Pulmonary artery endothelial cell (primary cell): ENCODE data around the gene LMO1. TPM values are rescaled to one million over a fixed set of nuclear protein-coding genes. Genes with fewer than 3 reads are reported as not detected.

Experiments used
- DNase-seq: peaks from one replicate; pipeline ENCODE4 v3.0.0-alpha.2; 2011; ENCODE audit warnings: low read depth, low spot score
- total RNA-seq: library from RNA; depleted of rRNA; stranded (reverse); fragments of >200 nt; gene quantifications from 2 replicates; pipeline ENCODE4 v1.2.3, GENCODE V29; 2014

LMO1 gene
- total RNA-seq, result not detected in 2 replicates

DNA sequence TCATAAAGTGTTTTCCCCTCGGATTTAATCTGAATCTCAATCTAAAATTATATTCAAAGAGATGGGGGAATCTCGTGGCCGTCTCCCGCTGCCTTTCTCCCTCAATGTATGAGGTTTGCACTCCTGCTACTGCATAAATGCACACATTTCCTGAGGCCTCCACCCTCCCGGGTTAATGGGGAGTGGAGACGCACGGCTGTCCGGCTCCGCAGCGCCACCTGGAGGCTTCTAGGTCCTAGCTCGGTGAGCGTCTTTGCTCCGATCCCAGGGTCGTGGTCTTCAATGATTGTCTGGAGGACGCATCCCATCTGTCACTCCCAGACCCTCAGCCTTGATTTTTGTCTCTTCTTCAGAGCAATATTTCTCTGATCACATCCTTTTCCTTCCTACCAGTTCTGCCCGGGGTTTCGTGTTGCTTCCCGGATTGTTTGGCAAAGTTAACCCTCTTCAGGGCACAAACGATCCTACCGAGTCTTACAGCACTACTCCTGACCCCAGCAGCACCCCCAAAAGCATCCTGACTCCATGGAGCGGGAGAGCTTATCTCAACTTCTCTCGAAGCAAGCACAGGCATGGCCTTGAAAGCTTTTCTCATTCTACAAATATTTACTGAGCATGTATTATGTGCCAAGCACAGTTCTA is at the start of gene LMO1:
Gene LMO1, minus strand, starts transcription at position 110 of the 642 bp plus-strand sequence. CDS start 516 bp downstream, outside the sequence.
- DNase-seq, result peak; percentile 26

DNA sequence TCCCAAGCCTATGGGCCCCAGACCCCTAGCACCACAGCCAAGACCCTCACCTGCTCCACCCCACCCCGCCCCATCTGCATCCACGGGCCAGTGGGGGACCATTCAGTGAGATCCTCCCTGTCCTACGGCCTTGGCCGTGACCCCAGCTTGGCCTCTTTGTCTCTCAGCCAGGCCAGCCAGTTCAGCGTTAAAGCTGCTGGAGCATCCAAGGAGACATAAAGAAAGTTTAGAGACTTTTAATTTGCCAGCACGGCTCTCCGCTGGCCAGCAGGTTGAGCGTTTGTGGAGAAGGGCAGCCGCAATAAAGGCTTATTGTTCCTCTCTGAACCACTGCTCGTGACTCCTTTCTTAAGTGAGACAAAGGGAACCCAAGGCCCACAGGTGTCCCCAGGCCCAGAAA is 49.3 kb upstream of the LMO1 start:
- DNase-seq, result no peak

DNA sequence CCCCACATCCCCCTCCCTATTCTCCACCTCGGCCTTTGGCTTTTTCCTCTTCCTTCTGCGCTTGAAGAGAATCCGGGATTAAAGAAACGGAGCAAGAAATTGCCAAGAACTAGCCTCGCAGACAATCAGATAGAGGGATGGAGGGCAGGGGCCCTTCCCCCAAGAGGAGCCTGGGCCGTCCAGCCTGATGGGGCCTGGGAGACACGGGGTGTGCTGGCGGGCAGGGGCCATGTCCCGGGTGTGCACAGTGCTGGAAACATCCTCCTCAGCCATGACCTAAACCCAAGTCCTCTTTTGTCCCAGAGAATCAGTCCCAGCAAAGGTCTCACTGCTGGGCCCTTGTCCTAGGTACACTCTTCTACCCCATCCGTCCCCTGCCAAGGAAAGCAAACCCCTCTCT is 47.7 kb upstream of the LMO1 start:
- no peak for DNase-seq

DNA sequence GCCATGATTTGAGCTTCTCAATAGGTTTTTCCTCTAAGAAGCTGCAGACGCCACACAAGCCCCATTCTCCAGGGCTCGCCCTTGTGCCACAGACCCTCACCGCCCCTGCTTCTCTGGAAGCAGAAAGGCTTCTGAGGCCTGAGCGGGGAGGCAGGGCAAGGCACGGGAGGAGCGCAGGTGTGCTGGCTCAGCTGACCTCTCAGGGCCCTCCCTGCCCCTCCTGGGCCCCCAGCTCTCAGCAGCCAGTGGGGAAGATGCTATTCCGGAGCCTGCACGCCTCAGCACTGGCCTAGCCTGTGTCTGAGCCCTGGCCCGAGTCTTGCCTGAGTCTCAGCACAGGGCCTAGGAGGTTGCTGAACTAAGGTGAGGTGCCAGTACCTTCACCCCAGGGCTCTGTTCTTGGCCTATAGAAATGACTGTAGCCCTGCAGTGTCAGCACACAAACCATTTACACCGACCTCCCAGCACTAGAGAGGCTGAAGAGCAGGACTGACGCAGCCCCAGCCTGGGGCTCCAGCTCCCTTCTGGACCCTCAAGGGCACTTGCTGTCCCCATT is 47.1 kb upstream of the LMO1 start:
- no peak for DNase-seq

DNA sequence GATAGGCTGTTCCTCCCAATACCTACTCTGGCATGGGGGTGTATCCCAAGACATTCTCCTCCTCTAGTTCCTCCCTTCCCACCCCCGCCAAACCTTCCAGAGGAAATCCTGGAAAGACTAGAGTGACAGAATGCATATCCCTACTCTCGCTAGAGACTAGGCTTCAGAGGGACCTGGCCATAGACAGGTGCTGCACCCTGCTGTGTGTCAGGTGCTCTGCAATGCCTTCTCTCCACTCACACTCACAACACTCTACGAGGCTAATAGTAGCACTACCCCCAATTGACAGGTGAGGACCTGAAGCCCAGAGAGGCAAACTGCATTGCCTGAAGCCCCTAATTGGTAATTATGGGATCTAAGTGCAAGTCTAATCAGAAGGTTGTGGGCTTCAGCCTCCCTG is 46.2 kb upstream of the LMO1 start:
- no peak for DNase-seq

DNA sequence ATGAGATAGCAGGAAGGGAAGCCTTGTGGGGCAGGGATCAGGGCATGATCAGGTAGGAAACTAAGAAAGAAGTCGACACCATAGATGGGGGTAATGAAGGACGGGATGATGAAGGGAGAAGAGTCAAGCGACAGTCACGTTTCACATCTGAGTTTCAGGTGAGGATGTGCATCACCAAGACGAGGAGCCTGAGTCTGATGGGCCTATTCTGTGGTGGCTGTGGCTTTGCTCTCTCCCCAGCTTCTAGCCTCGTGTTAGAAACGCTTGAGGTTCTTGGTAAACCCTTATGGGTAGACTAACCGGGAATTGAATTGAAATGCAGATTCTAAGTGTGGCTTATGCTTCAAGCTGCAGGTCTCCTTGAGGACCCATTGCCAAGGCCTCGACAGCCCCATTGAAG is 45.6 kb upstream of the LMO1 start:
- DNase-seq, result no peak

DNA sequence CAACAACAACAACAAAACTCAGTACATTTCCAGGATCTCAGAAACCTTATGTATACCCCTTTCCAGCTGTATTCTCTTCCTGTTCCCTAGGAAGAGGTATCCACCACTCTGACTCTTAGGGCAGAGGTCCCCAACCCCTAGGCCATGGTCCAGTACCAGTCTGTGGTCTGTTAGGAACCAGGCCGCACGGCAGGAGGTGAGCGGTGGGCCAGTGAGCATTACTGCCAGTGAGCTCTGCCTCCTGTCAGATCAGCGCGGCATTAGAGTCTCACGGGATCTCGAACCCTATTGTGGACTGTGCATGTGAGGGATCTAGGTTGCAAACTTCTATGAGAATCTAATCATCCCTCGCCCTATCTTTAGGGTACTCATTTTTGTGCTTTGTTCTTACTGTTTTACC is 43.9 kb upstream of the LMO1 start:
- no peak for DNase-seq

DNA sequence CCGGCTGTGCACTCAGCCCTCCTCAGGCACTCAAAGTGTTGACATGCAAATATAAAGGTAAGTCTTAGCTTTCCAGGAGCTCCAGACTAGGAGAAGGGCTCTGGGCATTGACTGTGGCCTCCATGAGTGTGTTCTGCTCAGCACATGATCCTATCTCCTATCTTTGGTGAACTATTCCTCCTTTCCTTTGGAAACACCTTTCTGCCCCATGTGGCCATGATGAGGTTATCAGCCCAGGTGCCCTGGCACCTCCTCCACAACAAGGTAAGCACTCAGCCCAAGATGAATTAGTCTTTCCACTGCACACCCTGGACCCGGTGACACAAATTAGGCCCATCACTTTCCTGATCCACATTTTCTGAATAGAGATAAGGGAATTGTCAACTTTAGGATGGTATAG is 37.9 kb upstream of the LMO1 start:
- DNase-seq, result no peak

DNA sequence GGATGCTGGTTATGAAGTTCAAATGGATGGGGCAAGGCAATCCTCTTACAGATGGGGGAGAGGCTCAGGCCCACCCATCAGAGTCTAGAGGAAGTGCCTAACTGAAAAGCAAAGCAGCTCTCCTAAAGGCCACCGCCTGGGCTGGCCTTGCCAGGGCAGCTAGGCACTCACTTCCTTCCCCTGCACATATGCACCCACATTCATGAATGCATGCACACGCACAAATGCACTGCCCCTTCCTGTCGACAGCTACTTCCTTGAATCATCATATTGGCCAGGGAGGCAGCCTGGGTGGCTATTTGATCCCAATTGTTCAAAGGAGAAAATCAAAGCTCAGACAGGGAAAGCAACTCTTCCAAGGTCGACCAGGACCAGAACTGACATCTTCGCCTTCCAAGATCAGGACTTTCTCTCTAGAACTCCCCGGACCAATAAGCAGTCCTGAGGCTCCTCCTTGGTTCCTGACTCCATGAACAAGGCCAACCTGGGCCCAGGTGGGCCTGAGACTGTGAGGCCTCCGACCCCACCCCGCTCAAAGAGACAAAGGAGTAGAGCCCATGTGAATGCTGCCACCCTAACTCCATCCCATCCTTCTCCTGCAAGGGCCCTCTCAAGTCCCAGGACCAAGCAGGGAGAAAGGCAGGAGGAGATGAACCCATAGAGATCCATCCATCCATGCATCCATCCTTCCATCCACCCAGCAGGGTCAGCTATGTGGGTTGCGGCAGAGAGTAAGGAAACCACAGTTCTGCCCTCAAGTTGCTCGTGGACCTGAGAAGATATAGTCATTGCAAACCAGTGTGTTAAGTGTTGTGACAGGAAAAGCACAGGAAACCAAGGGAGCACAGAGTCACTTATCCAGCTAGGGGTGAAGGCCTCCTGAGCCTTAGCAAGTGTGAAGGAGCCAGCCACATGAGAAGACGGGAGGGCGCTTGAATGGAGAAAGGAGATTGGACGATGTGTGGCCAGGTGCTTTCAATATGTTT is 35.4 kb upstream of the LMO1 start:
- no peak for DNase-seq

DNA sequence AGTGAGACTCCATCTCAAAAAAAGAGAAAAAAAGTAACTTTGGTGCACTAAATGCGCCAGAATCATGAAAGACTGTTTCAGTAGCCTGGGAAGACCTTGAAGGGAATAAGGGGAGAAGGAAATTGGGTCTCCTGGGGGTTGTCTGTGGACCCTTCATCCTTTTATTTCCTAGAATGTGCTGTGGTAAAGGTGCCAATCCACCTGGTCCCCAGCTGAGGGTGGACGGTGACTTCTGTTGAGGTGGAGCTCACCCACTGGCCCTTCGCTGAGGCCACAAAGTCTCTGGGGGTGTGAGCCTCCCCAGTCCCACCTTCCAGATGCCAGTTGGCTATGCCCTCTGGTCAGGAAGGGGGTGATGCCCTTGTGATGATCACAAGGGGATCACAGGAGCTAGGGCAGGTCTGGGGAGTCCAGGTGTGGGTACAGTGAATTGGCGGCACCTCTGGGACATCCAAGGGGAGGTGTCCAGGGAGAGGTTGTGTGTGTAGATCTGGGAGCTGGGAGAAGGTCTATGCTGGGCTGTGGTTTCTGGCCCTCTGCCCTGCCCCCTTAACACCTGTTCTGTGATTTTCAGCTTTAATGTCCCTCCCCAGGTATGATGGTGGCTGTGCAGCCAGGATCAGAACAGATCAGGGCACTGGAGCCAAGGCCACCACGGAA is 34.2 kb upstream of the LMO1 start:
- DNase-seq, result no peak

DNA sequence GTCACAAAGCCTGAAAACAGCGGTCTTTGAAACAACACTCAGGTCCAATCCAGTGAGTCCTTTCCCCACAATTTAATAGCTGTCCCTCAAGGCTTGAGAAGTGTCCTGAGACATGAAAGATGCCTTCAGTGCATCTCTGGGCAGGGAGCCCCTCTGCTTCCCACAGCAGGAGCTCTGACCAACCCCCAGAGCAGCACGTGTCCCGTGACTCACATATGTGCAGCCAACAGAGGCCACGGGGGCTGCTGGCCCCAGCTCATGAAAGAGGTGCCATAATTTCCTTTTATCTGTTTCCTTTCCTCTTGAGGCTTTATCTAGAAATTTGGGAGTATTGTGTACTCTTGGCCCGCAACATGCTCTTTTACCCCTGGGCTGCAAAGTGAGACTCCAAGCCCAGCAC is 33.2 kb upstream of the LMO1 start:
- no peak for DNase-seq

DNA sequence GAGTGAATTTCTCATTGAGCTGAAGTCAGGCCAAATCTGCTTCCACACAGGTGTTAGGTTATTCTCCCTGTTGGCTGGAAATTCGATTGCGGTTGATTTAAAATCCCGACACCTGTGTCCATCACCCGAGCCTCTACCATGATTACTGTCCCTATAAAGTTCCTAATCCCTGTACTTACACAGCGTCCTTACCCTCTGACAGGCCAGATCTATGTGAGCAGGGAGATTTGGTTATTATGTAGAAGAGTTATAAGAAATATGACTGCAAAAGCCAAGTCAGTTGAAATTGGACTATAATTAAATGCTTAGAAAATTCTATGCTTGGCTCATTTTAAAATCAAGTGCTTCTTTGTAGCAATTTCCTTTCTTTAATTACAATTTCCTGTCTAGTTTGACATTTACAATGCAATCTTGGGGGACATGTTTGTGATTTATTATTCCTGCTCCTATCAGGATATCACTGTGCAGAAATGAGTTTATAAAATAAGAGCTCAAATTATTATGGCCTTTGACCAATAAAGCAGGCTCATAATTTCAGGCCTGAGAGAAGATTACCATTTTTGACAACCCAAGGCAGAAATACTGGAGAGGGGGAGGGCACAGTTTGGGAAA is 32.5 kb upstream of the LMO1 start:
- no peak for DNase-seq

DNA sequence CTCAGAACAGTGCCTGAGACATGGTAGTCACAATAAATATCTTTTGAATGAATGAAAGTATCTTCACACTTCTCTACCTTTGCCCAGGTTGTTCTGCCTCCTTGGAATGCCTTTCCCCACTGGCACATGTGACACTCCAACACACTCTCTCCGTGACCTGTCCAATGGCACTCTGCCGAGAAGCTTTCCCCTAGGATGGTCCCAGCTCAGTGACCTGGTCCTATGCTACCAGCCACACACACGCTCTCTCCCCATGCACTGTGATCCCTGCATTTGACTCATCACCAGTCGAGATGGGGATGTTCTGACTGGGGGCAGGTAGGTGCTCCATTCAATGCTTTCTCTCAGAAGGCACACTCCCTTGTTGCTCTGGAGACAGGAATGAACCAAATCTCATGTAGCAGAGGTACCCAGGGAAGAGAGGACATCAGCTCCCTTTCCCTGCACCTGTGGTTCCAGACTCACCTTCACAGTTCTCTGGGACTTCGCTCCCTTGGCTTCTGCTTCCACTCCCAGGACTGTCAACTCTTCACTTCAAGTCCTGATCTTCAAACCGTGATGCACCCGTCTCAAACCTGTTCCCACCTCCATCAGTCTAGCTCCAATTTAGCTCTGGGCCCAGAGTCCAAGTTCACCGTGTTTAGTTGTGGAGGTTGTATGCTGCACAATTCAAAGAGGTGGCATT is 30.7 kb upstream of the LMO1 start:
- no peak for DNase-seq

DNA sequence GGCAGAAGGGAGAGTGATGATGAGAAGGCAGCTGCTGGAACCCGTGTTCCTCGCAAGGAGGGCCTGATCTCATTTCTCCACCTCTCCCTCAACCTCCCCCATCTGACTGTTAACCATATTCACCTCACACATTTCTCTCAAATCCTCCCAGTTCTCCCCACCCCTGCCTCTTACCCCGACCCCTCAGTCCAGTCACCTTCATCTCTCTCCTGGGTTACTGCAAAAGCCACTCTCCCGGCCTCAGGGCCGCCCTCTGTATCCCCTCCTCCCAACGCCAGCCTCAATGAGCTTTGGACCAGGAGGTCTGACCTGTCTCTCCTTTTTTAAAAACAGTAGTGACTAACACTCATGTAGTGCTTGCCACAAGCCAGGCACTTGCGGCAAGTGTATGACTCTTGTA is 29.5 kb upstream of the LMO1 start:
- DNase-seq, result no peak

DNA sequence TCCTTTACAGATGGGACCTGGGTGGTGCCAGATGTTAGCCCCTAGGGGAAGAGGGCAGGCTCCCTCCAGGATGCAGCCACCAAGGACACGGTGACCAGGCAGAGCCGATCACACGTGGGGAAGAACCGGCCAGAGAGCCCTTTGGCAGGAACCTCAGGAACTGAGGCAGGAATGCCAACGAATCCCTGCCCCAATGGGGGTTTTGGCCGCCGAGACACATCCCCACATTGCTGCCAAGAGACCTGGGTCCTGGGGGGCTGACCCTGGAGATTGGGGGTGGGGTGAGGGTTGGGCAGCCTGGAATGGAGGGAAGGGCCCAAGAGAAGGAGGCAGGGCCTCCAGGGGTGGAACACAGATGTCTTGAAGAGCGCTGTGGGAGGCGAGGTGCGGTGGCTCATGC is 28.7 kb upstream of the LMO1 start:
- DNase-seq, result no peak

DNA sequence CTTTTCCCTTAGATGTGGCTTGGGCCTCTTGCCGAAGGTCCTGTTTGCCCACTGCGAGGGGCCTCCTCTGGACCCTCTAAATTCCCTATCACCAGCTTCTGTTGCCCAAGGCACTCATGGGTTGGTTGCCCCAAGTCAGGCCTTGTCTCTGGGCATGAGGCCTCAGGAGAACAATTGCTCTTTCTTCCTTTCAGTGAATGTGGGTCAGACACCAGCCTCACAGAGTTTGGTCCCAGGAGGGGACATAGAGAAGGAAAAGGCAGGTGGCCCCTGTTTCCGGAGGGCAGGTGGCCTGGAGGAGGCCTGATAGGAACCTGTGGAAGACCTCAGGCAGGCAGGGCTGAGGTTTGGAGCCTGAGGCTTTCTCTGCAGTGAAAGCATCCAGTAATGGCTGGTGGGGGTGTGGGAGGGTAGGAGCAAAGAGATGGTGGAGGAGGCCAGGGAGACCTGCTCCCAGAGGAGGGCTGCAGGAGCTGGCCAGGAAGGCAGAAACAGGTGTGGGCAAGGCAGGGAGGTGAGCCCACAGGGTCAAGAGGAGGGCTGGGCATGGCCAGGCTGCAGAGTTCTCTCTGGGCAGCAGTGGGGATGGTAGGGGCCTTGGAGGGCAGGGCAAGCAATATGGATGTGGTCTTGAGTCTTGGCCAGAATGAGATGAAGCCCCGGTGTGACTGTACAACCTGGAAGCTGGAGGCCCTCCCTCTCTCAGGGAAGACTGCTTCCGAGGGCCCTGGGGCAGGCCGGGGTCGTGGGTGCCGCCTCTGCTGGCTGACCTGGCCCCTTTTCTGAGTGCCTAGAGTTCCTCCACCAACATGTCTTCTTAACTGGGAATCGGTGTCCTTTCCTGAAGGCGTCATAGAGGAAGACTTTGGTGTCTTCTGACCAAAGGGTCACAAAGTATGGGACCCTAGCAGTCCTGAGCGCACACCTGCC is 28.0 kb upstream of the LMO1 start:
- no peak for DNase-seq

DNA sequence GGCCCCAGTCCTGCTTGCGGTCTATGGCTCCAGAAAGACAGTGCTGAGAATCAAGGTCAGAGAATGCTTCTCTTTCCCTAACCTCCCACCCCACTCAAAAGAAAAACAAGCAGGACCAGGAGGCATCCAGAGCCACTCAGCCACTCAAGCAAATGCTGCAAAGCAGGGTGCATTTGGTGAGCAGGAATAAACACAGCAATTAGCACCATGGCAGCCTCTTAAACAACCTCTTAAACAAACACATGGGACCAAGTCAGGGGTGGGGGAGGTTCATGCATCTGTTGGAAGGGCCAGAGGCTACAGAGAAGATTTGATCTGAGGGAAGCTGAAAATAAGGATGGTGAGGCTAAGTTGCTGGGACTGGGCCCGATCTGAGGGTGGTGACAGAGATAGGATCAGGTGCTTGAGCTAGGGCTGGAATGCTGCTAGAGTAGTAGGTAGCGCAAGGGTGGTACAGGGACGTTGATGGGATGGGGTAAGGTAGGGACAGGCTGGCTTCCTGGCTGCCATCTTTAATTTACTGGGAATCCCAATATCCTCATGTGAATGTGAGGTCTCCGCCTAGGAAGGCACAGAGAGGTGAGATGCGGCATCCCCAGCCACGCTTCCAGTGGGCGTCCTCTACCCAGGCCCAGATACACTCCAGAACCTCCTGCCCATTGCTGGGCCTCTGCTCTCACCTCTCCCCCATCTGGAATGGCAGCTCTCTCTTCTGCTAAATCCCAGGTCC is 26.6 kb upstream of the LMO1 start:
- no peak for DNase-seq

DNA sequence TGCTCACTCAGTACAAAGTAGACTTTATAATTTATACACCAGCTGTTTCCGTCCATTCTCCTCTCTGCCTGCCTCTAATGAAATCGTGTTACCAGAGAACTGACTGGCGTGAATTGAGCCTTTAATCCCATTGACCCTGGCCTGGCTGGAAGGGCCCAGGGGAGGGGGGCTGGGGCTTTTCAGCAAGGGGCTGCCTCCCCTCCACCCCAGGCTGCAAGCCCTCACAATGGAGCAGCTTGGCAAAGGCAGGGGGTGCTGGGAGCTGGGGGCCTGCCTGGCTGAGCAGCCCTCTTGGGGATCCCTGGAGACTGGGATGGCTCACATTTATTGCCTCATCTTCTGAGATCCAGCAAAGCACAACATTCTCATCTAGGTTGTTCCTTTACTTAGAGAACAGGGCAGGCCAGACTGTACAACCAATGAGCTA is 25.8 kb upstream of the LMO1 start:
- DNase-seq, result no peak

DNA sequence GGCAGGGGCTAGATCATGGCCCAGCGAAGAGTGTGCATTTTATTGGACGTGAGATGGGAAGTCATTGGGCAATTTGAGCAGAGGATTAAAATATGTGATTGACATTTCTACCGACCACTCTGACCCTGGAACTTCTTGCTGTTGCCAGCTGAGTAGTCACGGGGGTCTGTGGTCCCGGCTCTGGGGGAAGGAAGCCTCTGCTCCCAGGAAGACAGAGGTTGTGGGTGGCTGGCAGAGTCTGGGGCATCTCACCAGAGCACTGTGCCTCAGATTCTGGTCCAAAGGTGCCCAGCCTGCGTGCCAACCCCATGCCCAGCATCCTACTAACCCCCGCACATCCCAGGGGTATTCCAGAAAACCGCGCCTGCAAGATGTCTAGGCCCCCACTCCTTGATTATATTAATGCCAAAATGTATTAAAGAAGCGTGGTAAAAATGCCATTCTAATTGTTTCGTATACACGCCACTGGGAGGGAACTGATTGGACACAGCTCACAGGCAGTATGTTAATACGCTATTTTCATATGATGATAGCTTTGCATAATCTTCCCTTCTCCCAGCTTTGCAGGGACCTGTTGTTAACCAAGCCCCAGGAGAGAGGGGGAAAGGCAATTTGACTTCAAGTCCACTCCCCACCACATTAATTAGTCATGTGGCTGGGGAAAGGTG is 25.3 kb upstream of the LMO1 start:
- no peak for DNase-seq
